B cell (primary cell): ENCODE measurements around the gene CREBBP. TPM values are rescaled to one million over a fixed set of nuclear protein-coding genes. Genes with fewer than 3 reads are reported as not detected.
A peak's percentile ranks its signal among the peaks of the same experiment; 100 is the strongest.

Experiments
- ATAC-seq: fragments of 200-7000 bp; cut with Tn5 transposase; one replicate; pipeline ENCODE4 v1.10.0; 2021; ENCODE audit warnings: low read depth, mild to moderate bottlenecking, moderate number of reproducible peaks, moderate library complexity
- CTCF ChIA-PET: fragments of 350-600 bp; sonication (Branson Sonifier 250); formaldehyde crosslinking; loops from one replicate; lab custom pipeline; 2021; ENCODE audit warnings: antibody characterized with exemption, inconsistent platforms; lab: Charles Lee
- POLR2A ChIA-PET: fragments of 350-600 bp; sonication (Branson Sonifier 250); formaldehyde crosslinking; loops from one replicate; lab custom pipeline; 2021; ENCODE audit warnings: antibody characterized with exemption; lab: Charles Lee
- DNase-seq: peaks from one replicate; pipeline ENCODE4 v3.0.0; 2013
- H2AFZ ChIP-seq: 2 replicates; pipeline ENCODE4 v1.6.1; 2012; ENCODE audit warnings: mild to moderate bottlenecking, low read depth, low read length; ENCODE audit not compliant: insufficient read depth, poor library complexity, severe bottlenecking
- H3K27ac ChIP-seq, 2 donors: 1 replicate in 1 of 2; 2 replicates in 1 of 2; pipeline ENCODE4 v1.5.1; 2012 to 2013; ENCODE audit warnings: low read length in 2 of 2, mild to moderate bottlenecking in 2 of 2, moderate library complexity in 1 of 2
- H3K27me3 ChIP-seq, 4 experiments: fragments of 200-600 bp in 1 of 4; sonication (generic) in 1 of 4; replicated peaks in 1 of 4; 1 replicate in 2 of 4; 2 replicates in 2 of 4; pipeline versions ENCODE4 v1.6.1 to v1.7.0; 2013 to 2016; ENCODE audit warnings: low read length in 3 of 4, mild to moderate bottlenecking in 2 of 4, mixed read lengths in 1 of 4, moderate library complexity in 1 of 4; ENCODE audit not compliant: insufficient read depth in 4 of 4, control insufficient read depth in 3 of 4; ENCODE audit errors: control extremely low read depth in 1 of 4
- H3K36me3 ChIP-seq, 2 experiments: replicated peaks in 1 of 2; 1 replicate in 1 of 2; 2 replicates in 1 of 2; pipeline versions ENCODE4 v1.6.1 to v1.7.1; 2013; ENCODE audit warnings: low read length in 1 of 2; ENCODE audit not compliant: insufficient read depth in 2 of 2, control insufficient read depth in 1 of 2; ENCODE audit errors: control extremely low read depth in 1 of 2, extremely low read depth in 1 of 2
- H3K4me1 ChIP-seq, 2 donors: fragments of 200-600 bp in 1 of 2; sonication (generic) in 1 of 2; 1 replicate in 1 of 2; 2 replicates in 1 of 2; pipeline versions ENCODE4 v1.5.1 to v1.6.1; 2013 to 2017; ENCODE audit warnings: low read length in 2 of 2; ENCODE audit not compliant: control insufficient read depth in 2 of 2, insufficient read depth in 2 of 2
- H3K4me2 ChIP-seq: replicated peaks from 2 replicates; pipeline ENCODE3; 2012; ENCODE audit warnings: mild to moderate bottlenecking, low read depth, low read length; ENCODE audit not compliant: poor library complexity, severe bottlenecking
- H3K4me3 ChIP-seq, 5 experiments: fragments of 200-600 bp in 1 of 5; sonication (generic) in 1 of 5; 1 replicate in 3 of 5; 2 replicates in 2 of 5; pipeline versions ENCODE4 v1.5.1 to v1.7.0; 2011 to 2016; ENCODE audit warnings: low read length in 4 of 5, mild to moderate bottlenecking in 4 of 5, low read depth in 2 of 5, control low read depth in 1 of 5, moderate library complexity in 1 of 5; ENCODE audit not compliant: insufficient read depth in 1 of 5; ENCODE audit errors: control extremely low read depth in 1 of 5, extremely low read depth in 1 of 5
- H3K79me2 ChIP-seq: fragments of 200-600 bp; sonication (generic); one replicate; pipeline ENCODE4 v1.6.0; 2016; ENCODE audit warnings: low read length; ENCODE audit not compliant: control insufficient read depth, insufficient read depth
- H3K9ac ChIP-seq: fragments of 200-600 bp; sonication (generic); 2 replicates; pipeline ENCODE4 v1.6.1; 2017; ENCODE audit warnings: mild to moderate bottlenecking, low read length, moderate library complexity
- H3K9me3 ChIP-seq, 3 donors: one replicate each; pipeline versions ENCODE4 v1.6.1 to v1.7.1; 2013; ENCODE audit warnings: low read length in 2 of 3; ENCODE audit not compliant: control insufficient read depth in 2 of 3, insufficient read depth in 1 of 3; ENCODE audit errors: control extremely low read depth in 1 of 3
- H4K20me1 ChIP-seq: 2 replicates; pipeline ENCODE4 v1.6.0; 2012; ENCODE audit warnings: mild to moderate bottlenecking, low read length; ENCODE audit not compliant: insufficient read depth, control insufficient read depth, poor library complexity, severe bottlenecking
- H3K27ac Mint-ChIP-seq: one replicate; pipeline ENCODE4 v1.8.0; 2021; ENCODE audit warnings: mixed read lengths
- H3K27me3 Mint-ChIP-seq: one replicate; pipeline ENCODE4 v1.8.0; 2021; ENCODE audit warnings: mixed read lengths
- H3K4me1 Mint-ChIP-seq: one replicate; pipeline ENCODE4 v1.8.0; 2021; ENCODE audit warnings: mixed read lengths
- H3K4me3 Mint-ChIP-seq: one replicate; pipeline ENCODE4 v1.8.0; 2021; ENCODE audit warnings: mixed read lengths
- H3K9me3 Mint-ChIP-seq: one replicate; pipeline ENCODE4 v1.8.0; 2022; ENCODE audit warnings: mixed read lengths; ENCODE audit not compliant: insufficient read depth
- EZH2 ChIP-seq: IDR thresholded peaks from 2 replicates; pipeline ENCODE4 v1.6.1; 2012; ENCODE audit warnings: borderline replicate concordance, low read depth, mild to moderate bottlenecking, moderate library complexity, low read length; ENCODE audit not compliant: insufficient read depth, poor library complexity, severe bottlenecking
- WGBS: methylation state at CpG from one replicate; pipeline ENCODE4 v1.1.5; 2013; ENCODE audit warnings: missing lambda C conversion rate; ENCODE audit not compliant: insufficient coverage; 5-methylcytosine and 5-hydroxymethylcytosine counted together
- intact Hi-C: fragments of 100-400 bp; cut with micrococcal nuclease; formaldehyde crosslinking; loops from one replicate; pipeline ENCODE4 v1.10.0; 2022
- polyA plus RNA-seq: library from polyadenylated mRNA; depleted of rRNA; stranded (reverse); fragments of >200 nt; gene quantifications from 2 replicates; pipeline ENCODE4 v1.2.3, GENCODE V29; 2012
- total RNA-seq, 2 donors: library from RNA; stranded (reverse); fragments of 120-200 nt in 1 of 2; gene quantifications; 1 replicate in 1 of 2; 2 replicates in 1 of 2; pipeline versions ENCODE4 v1.2.3 to v1.2.4, GENCODE V29; 2013 to 2022
- TF ChIP-seq, protein P1 (sequence below): fragments of 200-600 bp; IDR thresholded peaks from one replicate; pipeline ENCODE4 v1.8.0; 2022; ENCODE audit warnings: antibody characterized with exemption, mild to moderate bottlenecking

The CREBBP gene
- total and polyA plus RNA-seq, 2 donors (not counting 1 experiment from before 2014, with no cell fraction given) = 27.6 to 206 TPM

DNA sequence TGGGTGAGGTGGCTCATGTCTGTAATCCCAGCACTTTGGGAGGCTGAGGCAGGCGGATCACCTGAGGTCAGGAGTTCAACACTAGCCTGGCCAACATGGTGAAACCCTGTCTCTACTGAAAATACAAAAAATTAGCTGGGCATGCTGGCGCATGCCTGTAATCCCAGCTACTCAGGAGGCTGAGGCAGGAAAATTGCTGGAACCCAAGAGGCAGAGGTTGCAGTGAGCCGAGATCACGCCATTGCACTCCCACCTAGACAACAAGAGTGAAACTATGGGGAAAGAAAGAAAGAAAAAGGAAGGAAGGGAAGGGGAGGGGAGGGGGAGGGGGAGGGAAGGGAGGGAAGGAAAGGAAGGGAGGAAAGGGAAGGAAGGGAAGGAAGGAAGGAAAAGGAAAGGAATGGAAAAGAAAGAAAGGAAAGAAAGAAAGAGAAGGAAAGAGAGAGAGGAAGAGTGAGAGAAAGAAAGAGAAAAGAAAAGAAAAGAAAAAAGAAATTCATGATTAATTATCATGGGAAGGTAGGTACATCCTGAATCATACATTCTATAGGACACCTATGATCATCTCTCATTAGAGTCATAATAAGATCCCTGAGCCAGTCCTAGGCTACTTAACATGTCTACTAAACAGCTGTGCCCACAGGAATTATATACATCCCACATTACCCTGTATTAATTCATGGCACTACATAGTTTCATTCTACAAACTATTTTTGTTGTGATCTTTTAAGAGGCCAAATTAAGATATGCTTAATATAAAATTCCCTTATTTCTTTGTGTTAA, 40.9 kb downstream of the CREBBP start:
- Histone ChIP-seq H3K4me2 (no peak overlapping the region), H3K9me3 (no peaks in the 10 kb centered on the region), H3K27ac (peak overlapping the region in 1 of 2 donors; percentile 17), H3K4me3 (no peak overlapping the region), H3K36me3 (peaks cover 1 to 16% of the 10 kb centered on the region in 2 experiments), H2AFZ (no peak overlapping the region), H3K9ac (no peak overlapping the region), H4K20me1 (peaks cover 94% of the 10 kb centered on the region), H3K79me2 (peaks cover 99% of the 10 kb centered on the region), H3K4me1 (peaks cover 11 to 13% of the 10 kb centered on the region in 2 donors), H3K27me3 (no peaks in the 10 kb centered on the region)
- DNase-seq = no peak
- 88% methylated on average over 1 of the region's 4 CpGs for WGBS
- H3K27ac Mint-ChIP-seq = no peak overlapping the region
- ATAC-seq = no peak
- no peaks in the 10 kb centered on the region for H3K9me3 Mint-ChIP-seq
- TF ChIP-seq, protein P1, sequence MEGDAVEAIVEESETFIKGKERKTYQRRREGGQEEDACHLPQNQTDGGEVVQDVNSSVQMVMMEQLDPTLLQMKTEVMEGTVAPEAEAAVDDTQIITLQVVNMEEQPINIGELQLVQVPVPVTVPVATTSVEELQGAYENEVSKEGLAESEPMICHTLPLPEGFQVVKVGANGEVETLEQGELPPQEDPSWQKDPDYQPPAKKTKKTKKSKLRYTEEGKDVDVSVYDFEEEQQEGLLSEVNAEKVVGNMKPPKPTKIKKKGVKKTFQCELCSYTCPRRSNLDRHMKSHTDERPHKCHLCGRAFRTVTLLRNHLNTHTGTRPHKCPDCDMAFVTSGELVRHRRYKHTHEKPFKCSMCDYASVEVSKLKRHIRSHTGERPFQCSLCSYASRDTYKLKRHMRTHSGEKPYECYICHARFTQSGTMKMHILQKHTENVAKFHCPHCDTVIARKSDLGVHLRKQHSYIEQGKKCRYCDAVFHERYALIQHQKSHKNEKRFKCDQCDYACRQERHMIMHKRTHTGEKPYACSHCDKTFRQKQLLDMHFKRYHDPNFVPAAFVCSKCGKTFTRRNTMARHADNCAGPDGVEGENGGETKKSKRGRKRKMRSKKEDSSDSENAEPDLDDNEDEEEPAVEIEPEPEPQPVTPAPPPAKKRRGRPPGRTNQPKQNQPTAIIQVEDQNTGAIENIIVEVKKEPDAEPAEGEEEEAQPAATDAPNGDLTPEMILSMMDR = no peak
- no peak for TF ChIP-seq EZH2
- ChIA-PET POLR2A (no interaction called here), CTCF (no interaction called here)
- H3K4me3 Mint-ChIP-seq = no peak overlapping the region
- peaks cover 34% of the 10 kb centered on the region for H3K4me1 Mint-ChIP-seq
- intact Hi-C loops = no loop called here
- no peaks in the 10 kb centered on the region for H3K27me3 Mint-ChIP-seq
